ENCODE results near the gene WNT5A.

WNT5A gene

GRCh38 chr3:55487381-55488241, 505 bp upstream of the WNT5A start:
- peaks cover 0 to 50% (median 28%) of the 10 kb centered on the region in 4 experiments for H3K4me1 ChIP-seq (ENCODE audit: control extremely low read depth in 1 of 4, control insufficient read depth in 4 of 4, insufficient read depth in 4 of 4, low read length in 3 of 4)
- no peak overlapping the region for H3K27ac ChIP-seq (ENCODE audit: insufficient read depth in 1 of 2, low read depth in 1 of 2, low read length in 2 of 2, poor library complexity in 1 of 2, severe bottlenecking in 2 of 2)
- ChIA-PET POLR2A (no interaction called here), CTCF (interaction anchor here (1.0 to 1.7 kb wide), 2 partner anchors 234 to 259 kb away, joined by 3 to 7 read pairs; no protein-coding TSS in a partner anchor)
- peaks cover 3 to 99% (median 66%) of the 10 kb centered on the region in 5 experiments for H3K27me3 ChIP-seq (replicated peaks in 2 of 5; ENCODE audit: control insufficient read depth in 4 of 5, insufficient read depth in 5 of 5, low read length in 4 of 5)
- H3K4me3 ChIP-seq (ENCODE audit: control insufficient read depth in 1 of 7, extremely low read depth in 1 of 7, insufficient read depth in 4 of 7, low read depth in 2 of 7, low read length in 6 of 7), result peak overlapping the region; percentile 53 to 82 (median 62)
- H3K36me3 ChIP-seq (ENCODE audit: control insufficient read depth in 4 of 4, insufficient read depth in 4 of 4, low read length in 3 of 4), result no peaks in the 10 kb centered on the region
- peak in 2 of 3 donors; percentile 38 to 47 for DNase-seq
- H3K9me3 ChIP-seq (ENCODE audit: control extremely low read depth in 1 of 5, control insufficient read depth in 4 of 5, insufficient read depth in 2 of 5, low read depth in 1 of 5, low read length in 4 of 5), result peaks cover 0 to 2% (median 0%) of the 10 kb centered on the region in 5 experiments
- under 1% methylated on average over 44 of the region's 71 CpGs for WGBS (ENCODE audit: insufficient coverage)

DNA sequence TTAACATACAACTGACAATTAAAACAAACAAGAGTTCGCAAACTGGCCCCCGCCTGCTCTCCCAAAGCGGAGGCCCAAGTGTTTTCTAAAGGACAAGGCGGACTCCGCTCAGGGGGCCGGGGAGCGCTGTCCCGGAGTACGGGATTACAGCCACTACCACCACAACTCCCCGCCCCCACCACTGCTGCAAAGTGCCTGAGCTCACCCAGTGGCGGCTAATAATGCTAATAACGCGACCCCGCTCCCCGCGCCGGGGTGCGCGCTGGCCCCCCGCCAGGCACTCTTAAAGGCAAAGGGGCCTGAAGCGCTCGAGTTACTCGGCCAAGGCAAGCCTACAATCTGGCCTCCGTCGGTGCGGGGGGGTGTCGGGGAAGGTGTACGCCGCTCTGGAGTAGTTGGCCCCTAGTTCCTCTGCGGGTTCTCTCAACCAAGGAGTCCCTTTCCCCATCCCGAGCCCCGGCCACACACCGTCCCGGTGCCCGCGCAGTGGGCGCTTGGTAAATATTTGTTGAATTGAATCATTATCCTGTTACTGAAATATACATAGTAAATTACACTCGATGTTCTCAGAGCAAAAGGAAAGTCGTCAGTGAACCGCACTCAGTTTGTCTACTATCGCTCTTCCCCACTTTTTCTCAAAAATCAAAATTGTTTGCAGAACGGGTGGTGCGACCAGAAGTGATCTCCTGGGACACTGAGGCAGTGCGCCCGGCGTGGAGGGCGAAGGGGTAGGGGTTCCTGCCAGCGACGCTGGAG, 827 bp downstream of the WNT5A start:
- peak overlapping the region in 4 of 7 experiments; percentile 30 to 82 (median 76) for H3K4me3 ChIP-seq (ENCODE audit: control insufficient read depth in 1 of 7, extremely low read depth in 1 of 7, insufficient read depth in 4 of 7, low read depth in 2 of 7, low read length in 6 of 7)
- ChIA-PET POLR2A (no interaction called here), CTCF (interaction anchor here (0.6 to 1.7 kb wide), 2 partner anchors 235 to 408 kb away, joined by 3 to 7 read pairs; no protein-coding TSS in a partner anchor)
- H3K36me3 ChIP-seq (ENCODE audit: control insufficient read depth in 4 of 4, insufficient read depth in 4 of 4, low read length in 3 of 4), result no peaks in the 10 kb centered on the region
- no peak overlapping the region for H3K27ac ChIP-seq (ENCODE audit: insufficient read depth in 1 of 2, low read depth in 1 of 2, low read length in 2 of 2, poor library complexity in 1 of 2, severe bottlenecking in 2 of 2)
- peaks cover 0 to 57% (median 33%) of the 10 kb centered on the region in 4 experiments for H3K4me1 ChIP-seq (ENCODE audit: control extremely low read depth in 1 of 4, control insufficient read depth in 4 of 4, insufficient read depth in 4 of 4, low read length in 3 of 4)
- H3K27me3 ChIP-seq (replicated peaks in 2 of 5; ENCODE audit: control insufficient read depth in 4 of 5, insufficient read depth in 5 of 5, low read length in 4 of 5), result peaks cover 3 to 99% (median 71%) of the 10 kb centered on the region in 5 experiments
- peaks cover 0 to 2% (median 0%) of the 10 kb centered on the region in 5 experiments for H3K9me3 ChIP-seq (ENCODE audit: control extremely low read depth in 1 of 5, control insufficient read depth in 4 of 5, insufficient read depth in 2 of 5, low read depth in 1 of 5, low read length in 4 of 5)
- peak in 1 of 3 donors; percentile 22 for DNase-seq
- 3% methylated on average over 26 of the region's 49 CpGs for WGBS (ENCODE audit: insufficient coverage)

- ChIA-PET POLR2A (no interaction called here), CTCF (interaction anchor here (1.0 kb wide), 1 partner anchor 138 kb away, joined by 3 read pairs; no protein-coding TSS in a partner anchor)
- peaks cover 0 to 2% (median 0%) of the 10 kb centered on the region in 5 experiments for H3K9me3 ChIP-seq (ENCODE audit: control extremely low read depth in 1 of 5, control insufficient read depth in 4 of 5, insufficient read depth in 2 of 5, low read depth in 1 of 5, low read length in 4 of 5)
- peak; percentile 68 to 81 (median 80) for DNase-seq
- no peaks in the 10 kb centered on the region for H3K36me3 ChIP-seq (ENCODE audit: control insufficient read depth in 4 of 4, insufficient read depth in 4 of 4, low read length in 3 of 4)
- peak overlapping the region in 2 of 7 experiments; percentile 11 to 25 for H3K4me3 ChIP-seq (ENCODE audit: control insufficient read depth in 1 of 7, extremely low read depth in 1 of 7, insufficient read depth in 4 of 7, low read depth in 2 of 7, low read length in 6 of 7)
- peaks cover 0 to 58% (median 35%) of the 10 kb centered on the region in 4 experiments for H3K4me1 ChIP-seq (ENCODE audit: control extremely low read depth in 1 of 4, control insufficient read depth in 4 of 4, insufficient read depth in 4 of 4, low read length in 3 of 4)
- no peak overlapping the region for H3K27ac ChIP-seq (ENCODE audit: insufficient read depth in 1 of 2, low read depth in 1 of 2, low read length in 2 of 2, poor library complexity in 1 of 2, severe bottlenecking in 2 of 2)
- 5% methylated on average over 24 of the region's 57 CpGs for WGBS (ENCODE audit: insufficient coverage)
- peaks cover 3 to 99% (median 74%) of the 10 kb centered on the region in 5 experiments for H3K27me3 ChIP-seq (replicated peaks in 2 of 5; ENCODE audit: control insufficient read depth in 4 of 5, insufficient read depth in 5 of 5, low read length in 4 of 5)
Observed at GRCh38 chr3:55484801-55485791, 2.0 kb downstream of the WNT5A start.

- no peak overlapping the region for H3K4me3 ChIP-seq (ENCODE audit: control insufficient read depth in 1 of 7, extremely low read depth in 1 of 7, insufficient read depth in 4 of 7, low read depth in 2 of 7, low read length in 6 of 7)
- H3K27me3 ChIP-seq (replicated peaks in 2 of 5; ENCODE audit: control insufficient read depth in 4 of 5, insufficient read depth in 5 of 5, low read length in 4 of 5), result peaks cover 5 to 99% (median 74%) of the 10 kb centered on the region in 5 experiments
- H3K9me3 ChIP-seq (ENCODE audit: control extremely low read depth in 1 of 5, control insufficient read depth in 4 of 5, insufficient read depth in 2 of 5, low read depth in 1 of 5, low read length in 4 of 5), result peaks cover 0 to 2% (median 0%) of the 10 kb centered on the region in 5 experiments
- 13% methylated on average over 19 of the region's 20 CpGs for WGBS (ENCODE audit: insufficient coverage)
- ChIA-PET POLR2A (no interaction called here), CTCF (interaction anchor here (1.0 kb wide), 1 partner anchor 139 kb away, joined by 3 read pairs; no protein-coding TSS in a partner anchor)
- no peak for DNase-seq
- no peak overlapping the region for H3K27ac ChIP-seq (ENCODE audit: insufficient read depth in 1 of 2, low read depth in 1 of 2, low read length in 2 of 2, poor library complexity in 1 of 2, severe bottlenecking in 2 of 2)
- no peaks in the 10 kb centered on the region for H3K36me3 ChIP-seq (ENCODE audit: control insufficient read depth in 4 of 4, insufficient read depth in 4 of 4, low read length in 3 of 4)
- H3K4me1 ChIP-seq (ENCODE audit: control extremely low read depth in 1 of 4, control insufficient read depth in 4 of 4, insufficient read depth in 4 of 4, low read length in 3 of 4), result peaks cover 0 to 54% (median 34%) of the 10 kb centered on the region in 4 experiments
Observed at GRCh38 chr3:55484191-55484689, 2.9 kb downstream of the WNT5A start.

- ChIA-PET POLR2A (no interaction called here), CTCF (interaction anchor here (1.5 kb wide), 1 partner anchor 264 kb away, joined by 6 read pairs; no protein-coding TSS in a partner anchor)
- H3K4me1 ChIP-seq (ENCODE audit: control extremely low read depth in 1 of 4, control insufficient read depth in 4 of 4, insufficient read depth in 4 of 4, low read length in 3 of 4), result peaks cover 0 to 49% (median 29%) of the 10 kb centered on the region in 4 experiments
- no peak overlapping the region for H3K4me3 ChIP-seq (ENCODE audit: control insufficient read depth in 1 of 7, extremely low read depth in 1 of 7, insufficient read depth in 4 of 7, low read depth in 2 of 7, low read length in 6 of 7)
- H3K36me3 ChIP-seq (ENCODE audit: control insufficient read depth in 4 of 4, insufficient read depth in 4 of 4, low read length in 3 of 4), result no peaks in the 10 kb centered on the region
- H3K9me3 ChIP-seq (ENCODE audit: control extremely low read depth in 1 of 5, control insufficient read depth in 4 of 5, insufficient read depth in 2 of 5, low read depth in 1 of 5, low read length in 4 of 5), result peaks cover 0 to 2% (median 0%) of the 10 kb centered on the region in 5 experiments
- DNase-seq, result no peak
- no peak overlapping the region for H3K27ac ChIP-seq (ENCODE audit: insufficient read depth in 1 of 2, low read depth in 1 of 2, low read length in 2 of 2, poor library complexity in 1 of 2, severe bottlenecking in 2 of 2)
- peaks cover 5 to 99% (median 66%) of the 10 kb centered on the region in 5 experiments for H3K27me3 ChIP-seq (replicated peaks in 2 of 5; ENCODE audit: control insufficient read depth in 4 of 5, insufficient read depth in 5 of 5, low read length in 4 of 5)
- WGBS (ENCODE audit: insufficient coverage), result 4% methylated on average over 24 of the region's 40 CpGs
Observed at GRCh38 chr3:55483196-55484095, 3.7 kb downstream of the WNT5A start.
